Tongue (tissue), 2 donors: Measurements from ENCODE around the gene IL12RB2. TPM values are rescaled to one million over a fixed set of nuclear protein-coding genes. Genes with fewer than 3 reads are reported as not detected.

Experiments used
- DNase-seq: peaks from one replicate; pipeline ENCODE4 v3.0.0-alpha.2; 2015
- total RNA-seq: library from RNA; depleted of rRNA; stranded (reverse); fragments of >200 nt; gene quantifications from one replicate; pipeline ENCODE4 v1.2.3, GENCODE V29; 2014

The IL12RB2 gene, protein sequence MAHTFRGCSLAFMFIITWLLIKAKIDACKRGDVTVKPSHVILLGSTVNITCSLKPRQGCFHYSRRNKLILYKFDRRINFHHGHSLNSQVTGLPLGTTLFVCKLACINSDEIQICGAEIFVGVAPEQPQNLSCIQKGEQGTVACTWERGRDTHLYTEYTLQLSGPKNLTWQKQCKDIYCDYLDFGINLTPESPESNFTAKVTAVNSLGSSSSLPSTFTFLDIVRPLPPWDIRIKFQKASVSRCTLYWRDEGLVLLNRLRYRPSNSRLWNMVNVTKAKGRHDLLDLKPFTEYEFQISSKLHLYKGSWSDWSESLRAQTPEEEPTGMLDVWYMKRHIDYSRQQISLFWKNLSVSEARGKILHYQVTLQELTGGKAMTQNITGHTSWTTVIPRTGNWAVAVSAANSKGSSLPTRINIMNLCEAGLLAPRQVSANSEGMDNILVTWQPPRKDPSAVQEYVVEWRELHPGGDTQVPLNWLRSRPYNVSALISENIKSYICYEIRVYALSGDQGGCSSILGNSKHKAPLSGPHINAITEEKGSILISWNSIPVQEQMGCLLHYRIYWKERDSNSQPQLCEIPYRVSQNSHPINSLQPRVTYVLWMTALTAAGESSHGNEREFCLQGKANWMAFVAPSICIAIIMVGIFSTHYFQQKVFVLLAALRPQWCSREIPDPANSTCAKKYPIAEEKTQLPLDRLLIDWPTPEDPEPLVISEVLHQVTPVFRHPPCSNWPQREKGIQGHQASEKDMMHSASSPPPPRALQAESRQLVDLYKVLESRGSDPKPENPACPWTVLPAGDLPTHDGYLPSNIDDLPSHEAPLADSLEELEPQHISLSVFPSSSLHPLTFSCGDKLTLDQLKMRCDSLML
- total RNA-seq = 2.5 TPM

DNA sequence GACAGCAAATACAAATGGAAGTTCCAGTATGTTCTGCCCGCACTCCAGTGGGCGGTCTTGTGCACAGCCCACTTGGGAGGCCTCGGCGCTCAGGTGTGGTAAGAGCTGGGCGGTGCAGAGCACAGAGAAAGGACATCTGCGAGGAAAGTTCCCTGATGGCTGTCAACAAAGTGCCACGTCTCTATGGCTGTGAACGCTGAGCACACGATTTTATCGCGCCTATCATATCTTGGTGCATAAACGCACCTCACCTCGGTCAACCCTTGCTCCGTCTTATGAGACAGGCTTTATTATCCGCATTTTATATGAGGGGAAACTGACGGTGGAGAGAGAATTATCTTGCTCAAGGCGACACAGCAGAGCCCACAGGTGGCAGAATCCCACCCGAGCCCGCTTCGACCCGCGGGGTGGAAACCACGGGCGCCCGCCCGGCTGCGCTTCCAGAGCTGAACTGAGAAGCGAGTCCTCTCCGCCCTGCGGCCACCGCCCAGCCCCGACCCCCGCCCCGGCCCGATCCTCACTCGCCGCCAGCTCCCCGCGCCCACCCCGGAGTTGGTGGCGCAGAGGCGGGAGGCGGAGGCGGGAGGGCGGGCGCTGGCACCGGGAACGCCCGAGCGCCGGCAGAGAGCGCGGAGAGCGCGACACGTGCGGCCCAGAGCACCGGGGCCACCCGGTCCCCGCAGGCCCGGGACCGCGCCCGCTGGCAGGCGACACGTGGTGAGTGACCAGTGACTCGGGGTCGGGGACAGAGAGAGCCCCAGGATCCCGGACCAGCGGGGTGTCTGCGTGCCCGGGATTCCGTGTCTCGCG is at the start of gene IL12RB2:
TSS of gene IL12RB2 (plus strand) at position 623 of the 810 bp plus-strand sequence. CDS start 12,496 bp downstream, outside the sequence.
- DNase-seq = peak; percentile 33

DNA sequence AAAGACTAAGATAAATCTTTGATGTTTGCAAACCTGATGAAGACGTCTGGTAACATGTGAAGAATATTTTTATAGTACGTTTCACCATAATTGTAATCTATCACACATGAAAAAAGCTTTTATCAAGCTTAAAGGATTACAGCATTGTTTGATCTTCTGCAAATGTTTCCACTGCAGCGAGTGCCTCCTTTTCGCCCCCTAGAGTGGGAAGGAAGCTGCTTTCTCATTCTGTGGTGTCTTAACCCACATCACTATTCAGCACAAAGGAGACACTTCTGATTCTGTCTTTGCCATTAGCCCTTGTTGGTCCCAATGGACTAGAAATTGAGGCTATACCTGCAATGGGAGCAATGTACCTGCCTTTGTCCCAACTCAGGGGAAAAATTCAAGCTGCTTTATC is 46.0 kb upstream of the IL12RB2 start:
- DNase-seq = peak; percentile 4

DNA sequence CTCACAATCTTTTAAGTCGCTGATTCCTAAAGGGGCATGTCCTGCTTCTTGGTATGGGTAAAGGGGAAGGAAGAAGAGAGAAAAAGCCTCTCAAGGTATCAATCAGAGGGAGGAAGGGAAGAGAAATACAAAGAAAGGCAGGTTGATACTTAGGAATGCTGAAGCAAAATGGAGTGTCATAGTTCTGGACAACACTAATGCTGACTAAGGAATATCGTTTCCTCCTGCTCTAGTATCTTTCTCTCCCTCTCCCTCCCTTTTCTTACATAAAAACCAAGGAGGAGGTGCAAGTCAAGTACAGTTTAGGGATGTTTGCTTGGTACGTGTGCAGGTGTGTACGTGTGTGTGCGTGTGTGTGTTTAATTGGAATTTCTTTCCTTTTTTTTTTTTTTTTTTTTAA is 44.9 kb upstream of the IL12RB2 start:
- DNase-seq = no peak

DNA sequence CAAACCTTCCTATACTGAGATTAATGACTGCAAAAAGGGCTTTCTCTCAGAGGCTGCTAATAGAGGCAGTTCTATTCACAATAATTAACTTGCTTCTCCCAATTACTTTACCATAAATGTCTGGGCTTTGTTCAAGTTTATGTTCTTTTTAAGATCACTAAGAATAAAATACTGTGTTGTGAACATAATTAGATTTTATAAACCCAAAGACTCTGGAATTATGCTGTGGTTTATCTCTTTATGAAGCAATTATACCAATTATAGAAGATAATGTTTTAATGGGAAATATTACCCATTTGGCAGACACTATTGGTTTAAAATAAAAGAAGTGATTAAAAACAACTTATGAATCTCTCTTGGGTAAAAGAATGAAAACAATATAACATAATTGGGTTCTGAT is 43.5 kb upstream of the IL12RB2 start:
- no peak for DNase-seq

DNA sequence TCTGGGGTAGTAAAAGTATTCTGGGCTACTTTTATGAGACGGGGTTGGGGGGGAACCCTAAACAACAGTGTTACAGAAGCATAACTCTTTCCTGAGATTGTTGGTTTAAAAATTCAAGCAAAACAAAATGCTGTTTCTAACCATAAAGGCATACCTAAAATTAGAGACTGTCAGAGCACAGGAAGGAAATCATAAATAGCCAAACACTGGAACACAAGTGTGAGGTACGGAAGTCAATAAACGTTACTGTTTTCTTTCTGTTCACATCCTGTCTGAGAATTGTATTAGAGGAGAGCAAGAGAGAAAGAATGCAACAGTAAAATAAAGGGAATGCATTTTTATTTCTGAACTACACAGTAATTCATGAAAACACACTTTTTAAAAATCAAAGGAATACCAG is 42.8 kb upstream of the IL12RB2 start:
- no peak for DNase-seq

DNA sequence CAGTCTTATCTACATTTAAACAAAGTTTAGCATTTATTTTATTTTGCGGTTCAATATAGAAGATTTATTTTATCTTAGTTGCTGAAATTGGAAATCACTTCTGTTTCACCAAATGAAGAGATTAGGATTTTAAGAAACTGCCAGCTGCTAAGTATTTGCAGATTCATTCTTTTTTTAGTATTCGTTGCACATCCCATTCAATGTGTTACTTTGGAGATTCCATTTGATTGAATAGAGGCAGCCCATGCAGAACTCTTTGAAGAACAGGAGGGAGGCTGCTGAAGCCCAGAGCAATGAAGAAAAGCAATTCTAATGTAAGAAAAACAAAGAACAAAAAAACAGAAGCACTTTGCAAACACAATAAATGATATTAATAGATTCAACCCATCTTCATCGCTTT is 38.6 kb upstream of the IL12RB2 start:
- no peak for DNase-seq

DNA sequence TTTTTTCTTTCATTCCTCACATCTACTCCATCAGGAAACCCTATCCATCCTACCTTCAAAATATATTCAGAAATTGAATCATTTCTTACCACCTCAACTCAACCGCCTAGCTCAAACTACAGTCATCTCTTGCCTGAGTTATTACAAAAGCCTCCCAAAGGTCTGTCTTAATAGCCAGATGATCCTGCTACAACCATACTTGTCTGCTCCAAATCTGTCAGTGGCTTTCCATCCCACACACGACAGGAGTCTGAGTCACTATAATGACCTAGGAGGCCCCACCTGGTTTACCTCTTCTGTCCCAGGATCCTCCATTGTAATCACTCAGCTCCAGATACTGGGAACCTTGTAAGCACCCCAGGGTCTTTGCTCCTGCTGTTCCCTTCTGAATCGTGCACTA is 37.1 kb upstream of the IL12RB2 start:
- no peak for DNase-seq

DNA sequence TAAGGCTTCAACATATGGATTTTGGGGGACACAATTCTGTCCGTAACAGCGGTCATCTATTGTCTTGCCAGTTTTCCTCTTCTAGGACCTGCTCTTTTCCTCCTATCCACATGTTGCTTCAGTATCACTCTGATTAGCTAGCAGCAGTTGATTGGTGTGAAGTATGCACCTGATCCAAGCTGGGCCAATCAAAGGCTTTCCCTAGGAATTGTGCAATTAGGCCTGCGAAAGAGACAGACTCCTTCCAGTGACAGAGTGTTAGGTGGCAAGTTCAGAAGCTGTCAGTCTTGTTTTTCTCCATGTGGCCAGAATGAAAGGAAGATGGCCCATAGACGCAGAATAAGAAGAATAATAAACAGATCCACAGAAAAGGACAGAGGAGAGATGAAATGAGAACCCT is 34.1 kb upstream of the IL12RB2 start:
- DNase-seq = no peak

DNA sequence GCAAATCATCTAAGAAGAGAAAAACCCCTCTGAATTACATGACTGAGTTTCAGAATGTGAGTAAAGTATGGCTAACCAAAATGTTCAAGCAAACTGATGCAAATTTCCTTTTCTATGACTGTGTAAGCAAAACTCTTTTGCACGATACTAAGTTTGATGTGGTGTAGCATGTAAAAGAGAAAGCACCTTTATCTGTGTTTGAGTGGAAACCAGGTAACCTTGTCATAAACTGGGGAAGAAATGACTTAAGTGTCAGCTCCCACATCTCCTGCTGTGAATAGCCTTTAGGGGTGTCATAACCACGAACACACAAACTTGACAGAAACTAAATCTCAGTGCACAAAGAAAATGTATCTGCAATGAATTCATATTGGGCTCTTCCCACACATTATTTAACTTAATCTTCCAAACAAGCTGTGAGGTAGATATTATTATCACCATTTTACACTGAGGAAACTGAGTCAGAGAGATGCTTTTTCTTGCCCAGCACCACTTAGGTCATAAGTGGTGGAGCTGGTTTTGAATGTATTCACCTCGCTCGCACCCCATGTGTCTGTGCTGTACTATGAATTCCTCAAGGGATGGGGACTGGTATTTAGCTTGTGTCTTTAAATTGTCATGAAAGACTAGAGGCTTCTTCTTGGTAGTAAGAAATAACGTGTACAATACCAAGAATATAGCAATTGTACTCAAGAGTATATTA is 32.9 kb upstream of the IL12RB2 start:
- DNase-seq = no peak

DNA sequence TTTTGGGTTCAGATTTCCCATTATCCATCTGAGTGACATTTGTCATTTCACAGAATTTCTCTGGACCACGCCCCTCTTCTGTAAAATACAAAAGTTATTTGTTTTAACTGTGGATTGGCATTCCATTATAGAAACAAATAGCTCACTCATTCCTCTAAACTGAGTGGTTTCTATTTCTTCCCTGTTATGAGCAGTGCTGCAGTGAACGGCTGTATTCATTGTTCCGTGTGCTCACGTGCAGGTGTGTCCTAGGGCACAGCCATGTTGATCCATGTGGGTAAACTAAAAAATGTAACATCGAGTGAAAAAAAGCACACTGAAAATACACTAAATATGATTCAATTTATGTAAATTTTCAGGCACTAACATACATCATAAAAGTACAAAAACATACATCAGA is 27.0 kb upstream of the IL12RB2 start:
- no peak for DNase-seq

DNA sequence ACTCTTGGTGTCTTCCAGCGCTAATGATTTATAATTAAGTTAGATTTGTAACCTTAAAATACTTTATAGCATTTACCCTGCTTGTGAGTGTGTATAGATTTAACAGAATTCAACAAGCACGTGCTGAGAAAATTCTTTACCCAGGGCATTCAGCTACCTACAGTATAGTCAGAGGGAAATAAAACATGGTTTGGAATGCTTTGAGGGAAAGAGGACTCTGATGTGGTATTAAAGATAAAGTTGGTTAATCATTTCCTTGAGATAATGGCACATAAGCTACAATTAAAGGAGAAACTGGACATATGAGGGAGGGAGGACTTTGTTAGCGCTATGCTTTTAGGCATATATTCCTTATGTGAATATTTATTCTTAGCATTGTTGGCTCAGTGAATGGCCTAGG is 26.4 kb upstream of the IL12RB2 start:
- no peak for DNase-seq

DNA sequence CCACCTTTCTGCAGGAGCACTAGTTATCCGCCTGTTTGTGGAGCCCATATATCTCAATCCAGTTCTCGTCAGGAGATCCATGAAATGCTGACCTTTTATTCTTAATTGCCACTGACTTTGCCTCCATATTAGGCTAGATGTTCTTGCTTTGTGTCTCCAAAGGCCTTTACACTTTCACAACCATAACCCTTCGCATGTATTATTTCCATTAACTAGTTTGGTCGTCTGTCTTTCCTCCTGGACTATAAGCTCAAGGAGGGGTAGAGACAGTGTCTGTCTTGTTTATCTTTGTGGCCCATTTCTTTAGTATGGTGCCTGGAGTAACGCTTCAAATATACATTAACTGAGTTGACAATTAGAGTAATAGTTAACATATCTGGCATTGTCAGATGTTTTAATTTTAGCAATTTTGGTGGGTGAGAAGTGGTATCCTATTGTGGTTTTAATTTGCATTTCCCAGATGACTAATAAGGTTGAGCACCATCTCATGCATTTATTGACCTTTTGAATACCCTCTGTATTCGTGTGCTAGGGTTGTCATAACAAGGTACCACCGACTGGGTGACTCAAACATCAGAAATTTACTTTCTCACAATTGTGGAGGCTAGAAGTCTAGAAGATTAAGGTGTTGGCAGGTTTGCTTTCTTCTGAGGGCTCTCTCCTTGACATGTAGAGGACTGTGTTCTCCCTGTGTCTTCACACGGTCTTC is 21.7 kb upstream of the IL12RB2 start:
- no peak for DNase-seq

DNA sequence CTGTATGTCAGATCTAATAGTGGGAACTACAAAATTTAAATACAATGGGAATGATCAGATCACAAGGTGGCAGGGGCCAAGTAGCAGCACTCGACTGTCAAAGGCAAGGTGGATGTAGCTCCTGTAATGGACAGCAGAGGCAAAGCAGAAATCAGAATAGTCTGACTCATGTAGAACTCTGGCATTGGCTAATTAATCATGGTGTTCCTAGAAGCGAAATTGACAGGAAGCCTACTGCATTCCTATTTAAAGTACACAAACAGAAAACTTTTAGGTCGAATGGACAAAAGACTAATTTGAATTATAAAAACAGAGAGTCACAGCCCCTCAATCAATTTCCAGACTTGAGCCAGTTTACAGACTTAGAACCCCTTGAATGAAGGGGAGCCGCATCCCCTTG is 17.4 kb upstream of the IL12RB2 start:
- no peak for DNase-seq

DNA sequence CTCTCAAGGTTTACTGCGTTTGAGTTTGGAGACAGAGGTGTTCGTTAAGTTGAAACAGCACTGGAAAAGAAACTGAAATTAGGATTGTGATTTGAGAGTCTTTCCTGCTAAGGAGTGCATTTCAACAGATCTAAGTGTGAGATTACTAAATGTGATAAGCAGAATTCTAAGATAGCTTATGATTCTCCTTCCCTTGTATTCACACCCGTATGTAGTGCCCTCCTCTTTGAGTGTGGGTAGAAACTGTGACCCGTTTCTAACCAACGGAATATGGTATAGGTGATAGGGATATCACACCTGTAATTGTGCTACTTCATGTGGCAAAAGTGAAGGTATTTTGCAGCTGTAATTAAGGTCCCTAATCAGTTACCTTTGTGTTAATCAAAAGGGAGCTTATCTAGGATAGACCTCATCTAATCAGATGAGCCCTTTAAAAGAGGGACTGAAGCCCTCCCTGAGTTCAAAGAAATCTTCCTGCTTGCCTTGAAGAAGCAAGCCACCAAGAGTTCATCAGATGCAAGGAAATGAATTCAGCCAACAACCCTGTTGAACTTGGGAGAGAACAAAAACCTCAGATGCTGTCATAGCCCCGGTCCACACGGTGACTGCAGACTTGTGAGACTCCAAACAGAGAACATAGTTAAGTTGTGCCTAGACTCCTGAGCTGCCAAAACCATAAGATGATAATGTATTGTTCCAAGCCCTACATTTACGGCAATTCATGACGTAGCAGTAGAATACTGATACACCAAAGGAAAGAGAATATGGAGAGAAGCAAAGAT is 12.6 kb upstream of the IL12RB2 start:
- DNase-seq = no peak

DNA sequence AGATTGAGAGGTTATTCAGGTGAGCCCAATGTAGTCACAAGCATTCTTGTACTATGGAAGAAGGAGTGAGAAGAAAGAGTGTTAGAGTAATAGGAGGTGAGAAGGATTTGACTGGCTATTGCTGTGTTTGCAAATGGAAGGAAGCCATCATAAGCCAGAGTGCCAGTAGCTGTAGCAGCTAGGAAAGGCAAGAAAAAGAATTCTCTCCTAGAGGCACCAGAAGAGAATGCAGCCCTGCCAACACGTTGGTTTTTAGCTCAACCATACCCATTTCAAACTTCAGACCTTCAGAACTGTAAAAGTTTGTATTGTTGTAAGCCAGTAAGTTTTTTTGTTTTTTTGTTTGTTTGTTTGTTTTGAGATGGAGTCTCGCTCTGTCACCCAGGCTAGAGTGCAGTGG is 8.9 kb upstream of the IL12RB2 start:
- no peak for DNase-seq

DNA sequence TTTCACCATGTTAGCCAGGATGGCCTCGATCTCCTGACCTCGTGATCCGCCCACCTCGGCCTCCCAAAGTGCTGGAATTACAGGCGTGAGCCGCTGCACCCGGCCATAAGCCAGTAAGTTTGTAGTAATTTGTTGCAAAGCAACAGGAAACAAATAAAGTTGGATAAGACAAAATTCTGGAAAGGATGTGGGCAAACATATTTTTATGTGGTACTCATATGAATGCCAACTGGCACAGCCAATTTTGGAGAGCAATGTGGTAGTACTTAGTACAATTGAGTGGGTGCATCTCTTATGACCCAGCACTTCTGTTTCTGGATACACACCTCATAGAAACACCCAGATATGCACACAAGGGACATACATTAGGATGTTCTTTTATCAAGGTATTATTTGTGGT is 8.4 kb upstream of the IL12RB2 start:
- DNase-seq = no peak

DNA sequence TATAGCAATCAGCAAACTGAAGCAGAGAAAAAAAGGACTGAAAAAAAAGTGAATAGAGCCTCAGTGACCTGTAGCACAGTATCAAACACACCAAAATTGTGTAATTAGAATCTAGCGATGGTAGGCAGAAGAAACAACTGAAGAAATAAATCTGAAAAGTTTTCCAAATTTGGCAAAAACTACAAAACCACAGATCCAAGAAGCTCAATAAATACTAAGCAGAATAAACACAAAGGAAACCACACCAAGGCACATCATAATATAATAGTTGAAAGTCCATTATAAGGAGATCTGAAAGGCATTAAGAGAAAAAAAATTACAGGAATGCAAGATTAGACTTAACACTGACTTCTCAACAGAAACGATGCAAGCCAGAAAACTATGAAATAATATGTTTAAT is 7.1 kb upstream of the IL12RB2 start:
- DNase-seq = no peak

DNA sequence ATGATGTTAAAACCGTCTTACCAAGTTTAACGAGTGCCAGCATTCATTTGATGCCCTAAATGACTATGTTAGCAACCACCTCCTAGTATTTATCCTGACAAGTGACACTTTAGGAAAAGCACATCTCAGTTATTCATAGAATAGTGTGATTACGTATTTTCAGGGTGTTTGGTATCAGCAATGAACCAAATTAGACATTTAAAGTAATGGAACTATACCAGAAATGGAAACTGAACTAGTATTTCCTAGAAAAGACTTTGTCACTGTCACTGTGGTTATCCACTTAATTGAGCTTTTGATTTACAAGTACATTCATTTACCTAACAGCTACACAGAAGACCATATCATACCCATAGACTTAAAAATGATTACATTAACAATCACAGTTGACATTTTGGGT is 3.6 kb upstream of the IL12RB2 start:
- no peak for DNase-seq

DNA sequence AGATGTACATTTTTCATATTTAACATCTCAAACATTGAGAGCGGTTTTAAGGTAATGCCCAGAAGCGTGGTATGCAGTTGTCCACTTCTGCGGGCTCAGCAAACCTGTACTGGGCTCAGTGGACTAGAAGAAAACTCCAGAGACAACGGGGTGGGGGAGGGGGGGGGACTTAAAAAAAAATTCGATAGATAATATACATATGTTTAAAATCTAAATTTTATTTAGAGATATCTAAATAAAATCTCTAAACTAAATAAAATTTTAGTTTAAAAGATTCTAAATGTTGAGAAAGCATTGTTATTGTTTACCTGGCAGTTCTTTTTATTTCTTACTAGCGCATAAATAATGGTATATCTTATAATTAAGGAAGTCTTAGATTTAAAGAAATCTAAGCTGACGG is 1.1 kb upstream of the IL12RB2 start:
- DNase-seq = no peak

DNA sequence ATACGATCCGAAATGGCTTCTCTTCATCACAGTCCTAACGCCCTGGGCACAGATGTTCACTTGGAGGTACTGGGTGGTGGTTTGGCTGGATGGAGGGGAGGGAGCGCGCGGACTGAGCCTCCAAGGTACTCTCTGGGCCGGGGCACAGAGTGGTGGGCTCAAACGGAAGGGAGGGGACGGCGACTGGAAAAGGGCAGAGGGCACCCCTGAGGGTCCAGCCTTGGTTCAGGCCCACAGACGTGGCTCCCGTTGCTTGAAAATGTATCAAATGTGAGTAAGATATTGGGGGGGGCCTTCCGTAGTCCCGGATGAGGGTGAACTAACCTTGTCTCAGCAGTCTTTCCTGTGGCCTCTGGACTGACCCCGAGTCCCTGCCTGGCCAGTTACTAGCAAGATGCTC is 463 bp downstream of the IL12RB2 start:
- DNase-seq = no peak

DNA sequence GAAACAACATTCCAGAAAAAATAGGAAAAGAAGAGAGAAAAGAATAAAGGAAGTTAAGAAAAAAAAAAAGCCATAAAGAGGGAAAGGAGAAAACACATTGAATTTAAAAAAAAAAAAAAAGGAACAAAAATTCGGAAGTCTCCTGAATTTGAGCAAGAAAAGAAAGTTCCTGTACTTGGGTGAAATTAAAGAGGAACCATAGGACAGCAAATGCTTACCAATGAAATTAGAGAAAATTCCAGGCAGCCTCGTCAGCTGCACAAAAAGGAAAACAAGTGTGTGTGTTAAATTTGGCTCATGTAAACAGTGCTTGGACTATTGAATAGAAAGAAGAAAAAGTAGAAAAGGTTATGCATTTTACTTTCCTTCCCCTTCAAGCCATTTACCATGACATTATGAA is 4.9 kb downstream of the IL12RB2 start:
- DNase-seq = no peak
